CD4-positive, alpha-beta T cell treated with Interleukin-15 for 1 hour (primary cell): ENCODE measurements around the gene GSAP.
A peak's percentile ranks its signal among the peaks of the same experiment; 100 is the strongest.
"Not testable (repeated sequence)": the region's sequence is repeated elsewhere in the genome, so short reads cannot be mapped to it uniquely, and the experiment has no call there.

Experiments
- DNase-seq: peaks from one replicate; pipeline ENCODE4 v3.0.0-alpha.2; 2020

The GSAP gene

GRCh38 chr7:77353911-77354310 is 62.2 kb downstream of the GSAP start:
- no peak for DNase-seq

- no peak for DNase-seq
Measured at GRCh38 chr7:77353407-77353721, 62.8 kb downstream of the GSAP start.

- no peak for DNase-seq
Measured at GRCh38 chr7:77352665-77353406, 63.3 kb downstream of the GSAP start.

GRCh38 chr7:77351539-77352004 is 64.6 kb downstream of the GSAP start:
- peak; percentile 68 for DNase-seq

GRCh38 chr7:77349141-77349540 is 67.0 kb downstream of the GSAP start:
- no peak for DNase-seq

GRCh38 chr7:77348371-77348813 is 67.8 kb downstream of the GSAP start:
- DNase-seq, result no peak

GRCh38 chr7:77346441-77346840 is 69.7 kb downstream of the GSAP start:
- DNase-seq, result no peak

GRCh38 chr7:77345426-77345825 is 70.7 kb downstream of the GSAP start:
- not testable (repeated sequence) for DNase-seq

- no peak for DNase-seq
Measured at GRCh38 chr7:77339726-77340125, 76.4 kb downstream of the GSAP start.

- DNase-seq, result peak; percentile 24
Measured at GRCh38 chr7:77338883-77339629, 77.1 kb downstream of the GSAP start.

- DNase-seq, result no peak
Measured at GRCh38 chr7:77338260-77338659, 77.9 kb downstream of the GSAP start.

- no peak for DNase-seq
Measured at GRCh38 chr7:77337456-77337990, 78.6 kb downstream of the GSAP start.

- no peak for DNase-seq
Measured at GRCh38 chr7:77335581-77335980, 80.6 kb downstream of the GSAP start.

GRCh38 chr7:77334039-77334438 is 82.1 kb downstream of the GSAP start:
- DNase-seq, result not testable (repeated sequence)

GRCh38 chr7:77331938-77332695 is 84.0 kb downstream of the GSAP start:
- peak; percentile 52 for DNase-seq

- DNase-seq, result peak; percentile 40
Measured at GRCh38 chr7:77330169-77330882, 85.8 kb downstream of the GSAP start.

- DNase-seq, result no peak
Measured at GRCh38 chr7:77329466-77330168, 86.5 kb downstream of the GSAP start.

GRCh38 chr7:77328669-77329068 is 87.5 kb downstream of the GSAP start:
- no peak for DNase-seq

- no peak for DNase-seq
Measured at GRCh38 chr7:77327932-77328628, 88.1 kb downstream of the GSAP start.

- DNase-seq, result peak; percentile 66
Measured at GRCh38 chr7:77327067-77327931, 88.8 kb downstream of the GSAP start.
